Kidney (tissue), 14 donors: ENCODE measurements around the gene RAB13. TPM values are rescaled to one million over a fixed set of nuclear protein-coding genes. Genes with fewer than 3 reads are reported as not detected.
A peak's percentile ranks its signal among the peaks of the same experiment; 100 is the strongest.

ENCODE experiments used
- DNase-seq, 5 donors: peaks; one replicate each; pipeline ENCODE4 v3.0.0-alpha.2; 2013 to 2020
- FAIRE-seq: peaks from 2 replicates; lab custom pipeline; 2012; peaks lifted over from hg19 to GRCh38; lab: Jason Lieb, UNC
- H3K27ac ChIP-seq, 2 donors: one replicate each; pipeline ENCODE4 v1.7.0; 2013; ENCODE audit warnings: low read depth in 2 of 2, low read length in 2 of 2, inconsistent platforms in 1 of 2
- H3K27me3 ChIP-seq: one replicate; pipeline ENCODE4 v1.7.1; 2013; ENCODE audit warnings: low read length, inconsistent platforms; ENCODE audit not compliant: control insufficient read depth, insufficient read depth
- H3K36me3 ChIP-seq, 3 donors: one replicate each; pipeline versions ENCODE4 v1.7.0 to v1.7.1; 2013; ENCODE audit warnings: low read length in 3 of 3, control low read depth in 1 of 3, inconsistent platforms in 1 of 3; ENCODE audit not compliant: insufficient read depth in 3 of 3, control insufficient read depth in 2 of 3
- H3K4me1 ChIP-seq, 3 donors: one replicate each; pipeline versions ENCODE4 v1.7.0 to v1.7.1; 2013; ENCODE audit warnings: low read length in 3 of 3, inconsistent platforms in 1 of 3, low read depth in 1 of 3; ENCODE audit not compliant: control insufficient read depth in 2 of 3, insufficient read depth in 2 of 3
- H3K4me3 ChIP-seq, 3 donors: one replicate each; pipeline versions ENCODE4 v1.7.0 to v1.8.1; 2013; ENCODE audit warnings: low read length in 3 of 3, control low read depth in 1 of 3, inconsistent platforms in 1 of 3
- H3K9ac ChIP-seq, 3 donors: one replicate each; pipeline versions ENCODE4 v1.7.0 to v1.7.1; 2013; ENCODE audit warnings: low read length in 3 of 3, control low read depth in 1 of 3, inconsistent platforms in 1 of 3
- H3K9me3 ChIP-seq, 3 donors: one replicate each; pipeline versions ENCODE4 v1.7.0 to v1.7.1; 2013; ENCODE audit warnings: low read length in 3 of 3, control low read depth in 1 of 3, inconsistent platforms in 1 of 3; ENCODE audit not compliant: control insufficient read depth in 2 of 3, insufficient read depth in 1 of 3
- intact Hi-C: fragments of 100-400 bp; cut with DNase I; formaldehyde crosslinking; loops from one replicate; pipeline ENCODE4 v1.11.1; 2022
- polyA plus RNA-seq: library from polyadenylated mRNA; stranded (reverse); fragments of 350-450 nt; fragmentation: Illumina TruSeq; extraction: RNeasy Lipid Tissue Mini Kit (QIAGEN cat#74804); gene quantifications from one replicate; pipeline ENCODE4 v1.2.3, GENCODE V29; 2014; ENCODE audit warnings: low read depth, low replicate concordance; ENCODE audit not compliant: insufficient read depth
- total RNA-seq: library from RNA; stranded (reverse); fragmentation: NEBNext Ultra II Directional; extraction: Animal tissue kit (Norgen Biotek cat#: 25700); gene quantifications from one replicate; pipeline ENCODE4 v1.2.1, GENCODE V29; 2021
- TF ChIP-seq, protein P1 (sequence below): IDR thresholded peaks from 3 replicates; pipeline ENCODE4 v1.5.1; 2012; ENCODE audit warnings: mild to moderate bottlenecking, moderate library complexity, borderline replicate concordance; ENCODE audit not compliant: insufficient read depth; ENCODE audit errors: extremely low read depth
- donor health status: control.
- donor health status: control.
- donor health status: control.
- donor health status: control.
- donor health status: control.
- donor health status: DM: yes; HTN: yes; CAD: no.
- donor health status: Normal renal cell carcinoma (clear cell type).

Gene RAB13
- total and polyA plus RNA-seq, 2 donors from 2014 or later = 142 to 226 TPM

DNA sequence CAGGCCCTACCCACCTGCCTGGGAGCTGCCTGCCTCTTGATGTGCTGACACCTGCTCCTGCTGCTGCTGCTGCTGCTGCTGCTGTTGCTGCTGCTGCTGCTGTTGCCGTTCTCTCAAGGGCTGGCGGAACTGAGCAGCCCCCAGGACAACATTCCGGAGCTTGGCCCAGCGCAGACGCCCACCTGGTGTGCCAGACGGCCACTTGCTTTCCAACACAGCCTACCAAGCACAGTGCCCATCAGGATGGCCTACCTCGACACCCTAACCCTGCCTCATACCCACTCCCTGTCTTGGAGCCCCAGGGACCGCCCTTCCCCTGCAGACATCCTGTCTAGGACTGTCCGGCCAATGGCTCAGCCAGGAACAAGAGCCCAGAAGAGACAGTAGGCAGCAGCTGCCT is 51.4 kb downstream of the RAB13 start:
- FAIRE-seq = no peak

DNA sequence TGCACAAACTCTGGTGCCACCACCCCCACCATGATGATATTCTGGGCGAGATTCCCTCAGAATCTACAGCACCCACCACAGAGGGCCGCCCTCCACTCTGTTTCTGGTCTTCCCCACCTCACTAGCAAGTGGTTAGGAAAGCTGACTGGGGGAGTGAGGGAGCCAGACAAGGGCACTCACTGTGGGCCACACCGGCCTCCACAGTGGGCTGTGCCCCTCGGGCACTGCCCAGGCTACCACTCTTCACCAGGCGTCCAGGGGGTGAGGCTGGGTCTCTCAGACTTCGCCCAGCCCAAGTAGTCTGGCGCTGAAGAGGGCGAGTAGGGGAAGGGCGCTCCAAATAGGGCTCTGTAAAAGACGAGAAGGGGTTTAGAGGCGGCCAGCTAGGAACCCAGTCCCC is 52.2 kb downstream of the RAB13 start:
- DNase-seq = peak in 1 of 5 donors; percentile 47
- H3K27me3 ChIP-seq = no peaks in the 10 kb centered on the region
- TF ChIP-seq, protein P1, sequence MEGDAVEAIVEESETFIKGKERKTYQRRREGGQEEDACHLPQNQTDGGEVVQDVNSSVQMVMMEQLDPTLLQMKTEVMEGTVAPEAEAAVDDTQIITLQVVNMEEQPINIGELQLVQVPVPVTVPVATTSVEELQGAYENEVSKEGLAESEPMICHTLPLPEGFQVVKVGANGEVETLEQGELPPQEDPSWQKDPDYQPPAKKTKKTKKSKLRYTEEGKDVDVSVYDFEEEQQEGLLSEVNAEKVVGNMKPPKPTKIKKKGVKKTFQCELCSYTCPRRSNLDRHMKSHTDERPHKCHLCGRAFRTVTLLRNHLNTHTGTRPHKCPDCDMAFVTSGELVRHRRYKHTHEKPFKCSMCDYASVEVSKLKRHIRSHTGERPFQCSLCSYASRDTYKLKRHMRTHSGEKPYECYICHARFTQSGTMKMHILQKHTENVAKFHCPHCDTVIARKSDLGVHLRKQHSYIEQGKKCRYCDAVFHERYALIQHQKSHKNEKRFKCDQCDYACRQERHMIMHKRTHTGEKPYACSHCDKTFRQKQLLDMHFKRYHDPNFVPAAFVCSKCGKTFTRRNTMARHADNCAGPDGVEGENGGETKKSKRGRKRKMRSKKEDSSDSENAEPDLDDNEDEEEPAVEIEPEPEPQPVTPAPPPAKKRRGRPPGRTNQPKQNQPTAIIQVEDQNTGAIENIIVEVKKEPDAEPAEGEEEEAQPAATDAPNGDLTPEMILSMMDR = no peak
- intact Hi-C loops = no loop called here
- no peak overlapping the region for H3K27ac ChIP-seq
- H3K4me1 ChIP-seq = peaks cover 0 to 1% (median 0%) of the 10 kb centered on the region in 3 donors
- FAIRE-seq = no peak
- no peaks in the 10 kb centered on the region for H3K9me3 ChIP-seq
- H3K4me3 ChIP-seq = no peak overlapping the region
- peaks cover 5 to 54% (median 32%) of the 10 kb centered on the region in 3 donors for H3K36me3 ChIP-seq
- no peak overlapping the region for H3K9ac ChIP-seq

More for the DNA sequence above, 51.4 kb downstream of the RAB13 start:
- peak in 1 of 5 donors; percentile 64 for DNase-seq
- intact Hi-C loops = no loop called here
- Histone ChIP-seq H3K9ac (no peak overlapping the region), H3K9me3 (no peaks in the 10 kb centered on the region), H3K4me3 (no peak overlapping the region), H3K4me1 (no peaks in the 10 kb centered on the region), H3K27ac (no peak overlapping the region), H3K36me3 (peaks cover 5 to 58% (median 34%) of the 10 kb centered on the region in 3 donors), H3K27me3 (no peaks in the 10 kb centered on the region)
- TF ChIP-seq, protein P1 = no peak

GRCh38 chr1:153933430-153933829 is 52.7 kb downstream of the RAB13 start:
- no peak overlapping the region for H3K9ac ChIP-seq
- DNase-seq (peak in 2 of 5 donors; percentile 32 to 66), FAIRE-seq (no peak)
- intact Hi-C loops = no loop called here
- no peaks in the 10 kb centered on the region for H3K27me3 ChIP-seq
- peaks cover 0 to 5% (median 0%) of the 10 kb centered on the region in 3 donors for H3K4me1 ChIP-seq
- no peaks in the 10 kb centered on the region for H3K9me3 ChIP-seq
- peaks cover 5 to 54% (median 29%) of the 10 kb centered on the region in 3 donors for H3K36me3 ChIP-seq
- H3K4me3 ChIP-seq = no peak overlapping the region
- H3K27ac ChIP-seq = no peak overlapping the region
- TF ChIP-seq, protein P1 = no peak
